H9 (cell line): ENCODE measurements around the gene KCNAB3. TPM values are rescaled to one million over a fixed set of nuclear protein-coding genes. Genes with fewer than 3 reads are reported as not detected.

Source experiments
- DNase-seq: peaks from one replicate; pipeline ENCODE4 v3.0.0-alpha.2; 2017
- H2AFZ ChIP-seq: one replicate; pipeline ENCODE4 v1.6.1; 2013; ENCODE audit warnings: mild to moderate bottlenecking, low read length, control low read depth, moderate library complexity
- H2AK5ac ChIP-seq: 2 replicates; pipeline ENCODE4 v1.6.1; 2013; ENCODE audit warnings: low read length, control low read depth, mixed read lengths; ENCODE audit not compliant: insufficient read length
- H2BK120ac ChIP-seq: one replicate; pipeline ENCODE4 v1.6.1; 2013; ENCODE audit warnings: low read depth, mild to moderate bottlenecking, low read length, control low read depth, inconsistent platforms; ENCODE audit not compliant: poor library complexity, severe bottlenecking
- H2BK12ac ChIP-seq: 2 replicates; pipeline ENCODE4 v1.6.1; 2013; ENCODE audit warnings: low read length, control low read depth, mixed read lengths, low read depth; ENCODE audit not compliant: insufficient read length
- H2BK15ac ChIP-seq: 2 replicates; pipeline ENCODE4 v1.6.1; 2013; ENCODE audit warnings: low read depth, low read length, control low read depth
- H2BK20ac ChIP-seq: one replicate; pipeline ENCODE4 v1.6.1; 2013; ENCODE audit warnings: low read depth, mild to moderate bottlenecking, low read length, control low read depth, inconsistent platforms; ENCODE audit not compliant: poor library complexity, severe bottlenecking
- H2BK5ac ChIP-seq: 2 replicates; pipeline ENCODE4 v1.6.1; 2013; ENCODE audit warnings: low read length, control low read depth, mixed read lengths; ENCODE audit not compliant: insufficient read length
- H3K14ac ChIP-seq: 2 replicates; pipeline ENCODE4 v1.6.1; 2013; ENCODE audit warnings: low read length, control low read depth; ENCODE audit not compliant: insufficient read depth
- H3K18ac ChIP-seq: 2 replicates; pipeline ENCODE4 v1.6.1; 2013; ENCODE audit warnings: low read depth, mild to moderate bottlenecking, mixed read lengths, low read length, control low read depth; ENCODE audit not compliant: insufficient read length
- H3K23ac ChIP-seq: 2 replicates; pipeline ENCODE4 v1.6.1; 2013; ENCODE audit warnings: low read length, control low read depth, mixed read lengths, low read depth; ENCODE audit not compliant: insufficient read length
- H3K23me2 ChIP-seq: 2 replicates; pipeline ENCODE4 v1.6.1; 2013; ENCODE audit warnings: low read depth, mild to moderate bottlenecking, mixed read lengths, low read length, control low read depth; ENCODE audit not compliant: insufficient read length, poor library complexity, severe bottlenecking
- H3K27ac ChIP-seq: 2 replicates; pipeline ENCODE4 v1.5.1; 2013; ENCODE audit warnings: low read length, control low read depth, mixed read lengths, low read depth; ENCODE audit not compliant: insufficient read length
- H3K27me3 ChIP-seq: 2 replicates; pipeline ENCODE4 v1.6.1; 2013; ENCODE audit warnings: low read length, control low read depth, inconsistent platforms; ENCODE audit not compliant: insufficient read depth
- H3K4ac ChIP-seq: 2 replicates; pipeline ENCODE4 v1.6.1; 2013; ENCODE audit warnings: low read depth, mild to moderate bottlenecking, control low read depth, inconsistent platforms, low read length, moderate library complexity
- H3K4me1 ChIP-seq: 2 replicates; pipeline ENCODE4 v1.6.1; 2013; ENCODE audit warnings: low read length, control low read depth, inconsistent platforms; ENCODE audit not compliant: insufficient read depth
- H3K4me2 ChIP-seq: 2 replicates; pipeline ENCODE4 v1.6.1; 2013; ENCODE audit warnings: low read length, control low read depth, mixed read lengths; ENCODE audit not compliant: insufficient read length, insufficient read depth
- H3K56ac ChIP-seq: 2 replicates; pipeline ENCODE4 v1.6.1; 2013; ENCODE audit warnings: low read depth, mild to moderate bottlenecking, mixed read lengths, low read length, control low read depth; ENCODE audit not compliant: insufficient read length
- H3K79me1 ChIP-seq: 2 replicates; pipeline ENCODE4 v1.6.1; 2013; ENCODE audit warnings: low read depth, mild to moderate bottlenecking, moderate library complexity, low read length, control low read depth, inconsistent platforms; ENCODE audit not compliant: insufficient read depth, poor library complexity, severe bottlenecking
- H3K79me2 ChIP-seq: 2 replicates; pipeline ENCODE4 v1.6.1; 2013; ENCODE audit warnings: low read length, control low read depth, inconsistent platforms; ENCODE audit not compliant: insufficient read depth
- H3K9ac ChIP-seq: 2 replicates; pipeline ENCODE4 v1.6.1; 2013; ENCODE audit warnings: low read length, control low read depth, mixed read lengths; ENCODE audit not compliant: insufficient read length; ENCODE audit errors: extremely low read depth
- H3K9me3 ChIP-seq: one replicate; pipeline ENCODE4 v1.6.1; 2013; ENCODE audit warnings: low read depth, low read length, inconsistent platforms; ENCODE audit not compliant: control insufficient read depth
- H3T11ph ChIP-seq: one replicate; pipeline ENCODE4 v1.6.1; 2013; ENCODE audit warnings: mild to moderate bottlenecking, low read length, control low read depth, inconsistent platforms
- H4K20me1 ChIP-seq: one replicate; pipeline ENCODE4 v1.6.1; 2013; ENCODE audit not compliant: control insufficient read depth, insufficient read length, insufficient read depth
- H4K5ac ChIP-seq: 2 replicates; pipeline ENCODE4 v1.6.1; 2013; ENCODE audit warnings: low read depth, mild to moderate bottlenecking, mixed read lengths, low read length, control low read depth; ENCODE audit not compliant: insufficient read length
- H4K8ac ChIP-seq: replicated peaks from 2 replicates; pipeline ENCODE4 v1.6.1; 2013; ENCODE audit warnings: low read length, control low read depth, mixed read lengths, low read depth; ENCODE audit not compliant: insufficient read length
- H4K91ac ChIP-seq: 2 replicates; pipeline ENCODE4 v1.6.1; 2013; ENCODE audit warnings: low read depth, mild to moderate bottlenecking, moderate library complexity, mixed read lengths, low read length, control low read depth; ENCODE audit not compliant: insufficient read length
- H3K27ac Mint-ChIP-seq, 3 experiments: 2 replicates in 2 of 3; 3 replicates in 1 of 3; pipeline ENCODE4 v1.8.0; 2020 to 2021; ENCODE audit warnings: mixed read lengths in 3 of 3, mild to moderate bottlenecking in 1 of 3, moderate library complexity in 1 of 3
- H3K27me3 Mint-ChIP-seq: 2 replicates; pipeline ENCODE4 v1.8.0; 2021; ENCODE audit warnings: low read depth, mild to moderate bottlenecking, moderate library complexity, mixed read lengths
- H3K36me3 Mint-ChIP-seq, 3 experiments: 2 replicates in 2 of 3; 3 replicates in 1 of 3; pipeline ENCODE4 v1.8.0; 2020 to 2021; ENCODE audit warnings: low read depth in 3 of 3, mixed read lengths in 3 of 3; ENCODE audit not compliant: insufficient read depth in 1 of 3
- H3K4me1 Mint-ChIP-seq, 2 experiments: 2 replicates each; pipeline ENCODE4 v1.8.0; 2020; ENCODE audit warnings: mixed read lengths in 2 of 2
- H3K4me3 Mint-ChIP-seq, 2 experiments: 2 replicates in 1 of 2; 3 replicates in 1 of 2; pipeline ENCODE4 v1.8.0; 2020 to 2021; ENCODE audit warnings: mild to moderate bottlenecking in 2 of 2, mixed read lengths in 2 of 2, moderate library complexity in 1 of 2
- H3K9me3 Mint-ChIP-seq, 2 experiments: 2 replicates in 1 of 2; 3 replicates in 1 of 2; pipeline ENCODE4 v1.8.0; 2020; ENCODE audit warnings: mild to moderate bottlenecking in 2 of 2, mixed read lengths in 2 of 2, moderate library complexity in 1 of 2
- WGBS: extraction: QIAGEN DNeasy Blood & Tissue Kit; methylation state at CpG from one replicate; pipeline ENCODE4 v1.1.7; 2013; ENCODE audit warnings: missing lambda C conversion rate, low lambda C conversion rate, mixed read lengths; ENCODE audit not compliant: insufficient read length; ENCODE audit errors: extremely low coverage; 5-methylcytosine and 5-hydroxymethylcytosine counted together
- total RNA-seq: library from RNA; stranded (reverse); gene quantifications from 2 replicates; pipeline ENCODE4 v1.2.1, GENCODE V29; 2021
- TF ChIP-seq, protein P1 (sequence below): fragments of 200-600 bp; sonication (generic); conservative IDR thresholded peaks from 3 replicates; pipeline ENCODE4 v1.8.0; 2021; ENCODE audit warnings: antibody characterized with exemption, mild to moderate bottlenecking

Gene KCNAB3
- total RNA-seq, 1 experiment from 2014 or later = 6.4 TPM

DNA sequence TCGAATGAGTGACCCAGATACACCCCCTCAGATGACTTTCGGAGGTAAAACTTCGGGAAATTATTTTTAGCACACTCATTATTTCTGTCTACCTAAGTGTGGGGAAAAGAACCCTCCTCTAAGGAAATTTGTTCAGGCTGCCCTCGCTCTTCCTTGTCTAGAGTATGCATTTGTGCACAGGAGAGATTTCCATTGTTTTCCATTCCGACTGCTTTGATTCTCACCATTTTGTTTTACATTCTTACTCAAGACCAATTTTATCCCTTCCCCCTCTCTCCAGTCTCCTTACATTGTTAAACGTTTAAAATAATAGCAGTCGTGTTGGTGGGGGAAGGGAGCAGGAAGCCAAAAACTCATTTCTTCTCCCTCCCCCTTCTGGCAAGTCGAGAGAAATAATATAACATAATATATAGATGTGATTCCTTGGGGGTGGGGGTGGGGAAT is 42.6 kb downstream of the KCNAB3 start:
- TF ChIP-seq, protein P1, sequence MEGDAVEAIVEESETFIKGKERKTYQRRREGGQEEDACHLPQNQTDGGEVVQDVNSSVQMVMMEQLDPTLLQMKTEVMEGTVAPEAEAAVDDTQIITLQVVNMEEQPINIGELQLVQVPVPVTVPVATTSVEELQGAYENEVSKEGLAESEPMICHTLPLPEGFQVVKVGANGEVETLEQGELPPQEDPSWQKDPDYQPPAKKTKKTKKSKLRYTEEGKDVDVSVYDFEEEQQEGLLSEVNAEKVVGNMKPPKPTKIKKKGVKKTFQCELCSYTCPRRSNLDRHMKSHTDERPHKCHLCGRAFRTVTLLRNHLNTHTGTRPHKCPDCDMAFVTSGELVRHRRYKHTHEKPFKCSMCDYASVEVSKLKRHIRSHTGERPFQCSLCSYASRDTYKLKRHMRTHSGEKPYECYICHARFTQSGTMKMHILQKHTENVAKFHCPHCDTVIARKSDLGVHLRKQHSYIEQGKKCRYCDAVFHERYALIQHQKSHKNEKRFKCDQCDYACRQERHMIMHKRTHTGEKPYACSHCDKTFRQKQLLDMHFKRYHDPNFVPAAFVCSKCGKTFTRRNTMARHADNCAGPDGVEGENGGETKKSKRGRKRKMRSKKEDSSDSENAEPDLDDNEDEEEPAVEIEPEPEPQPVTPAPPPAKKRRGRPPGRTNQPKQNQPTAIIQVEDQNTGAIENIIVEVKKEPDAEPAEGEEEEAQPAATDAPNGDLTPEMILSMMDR = no peak
- no peak overlapping the region for H2BK120ac ChIP-seq
- Mint-ChIP-seq H3K27me3 (no peaks in the 10 kb centered on the region; the same call in none of the 2 replicates), H3K4me3 (no peak overlapping the region), H3K4me1 (peaks cover 3 to 4% of the 10 kb centered on the region in 2 experiments), H3K36me3 (peaks cover 0 to 12% (median 0%) of the 10 kb centered on the region in 3 experiments; a peak in 3 of 7 replicates), H3K27ac (no peak overlapping the region), H3K9me3 (no peaks in the 10 kb centered on the region)
- H4K5ac ChIP-seq = no peak overlapping the region
- H3T11ph ChIP-seq = no peak overlapping the region
- WGBS = no CpG with 5 or more reads among the region's 8 CpGs
- H2BK12ac ChIP-seq = no peak overlapping the region
- no peak overlapping the region for H4K8ac ChIP-seq
- H2BK5ac ChIP-seq = no peak overlapping the region
- peak overlapping the region; percentile 82 for H3K4me2 ChIP-seq
- H3K4ac ChIP-seq = no peak overlapping the region
- H2AK5ac ChIP-seq = no peak overlapping the region
- no peak overlapping the region for H3K23ac ChIP-seq
- DNase-seq = peak; percentile 13
- no peaks in the 10 kb centered on the region for H3K79me1 ChIP-seq
- H2AFZ ChIP-seq = no peak overlapping the region
- H3K18ac ChIP-seq = no peak overlapping the region
- no peaks in the 10 kb centered on the region; the same call in 1 of the 2 replicates for H3K27me3 ChIP-seq
- no peaks in the 10 kb centered on the region for H3K4me1 ChIP-seq
- H2BK20ac ChIP-seq = no peak overlapping the region
- H2BK15ac ChIP-seq = no peak overlapping the region
- no peak overlapping the region for H3K56ac ChIP-seq
- H3K23me2 ChIP-seq = peaks cover 28% of the 10 kb centered on the region
- no peaks in the 10 kb centered on the region for H4K20me1 ChIP-seq
- H4K91ac ChIP-seq = no peak overlapping the region
- no peaks in the 10 kb centered on the region for H3K9me3 ChIP-seq
- no peaks in the 10 kb centered on the region for H3K79me2 ChIP-seq
- H3K27ac ChIP-seq = no peak overlapping the region
- H3K9ac ChIP-seq = no peak overlapping the region
- H3K14ac ChIP-seq = no peak overlapping the region
